GM12875 (cell line): ENCODE measurements around the gene KRT3.

ENCODE experiments used
- H3K4me3 ChIP-seq: one replicate; pipeline ENCODE4 v1.5.1; 2011; ENCODE audit warnings: low read depth, low read length, control low read depth
- TF ChIP-seq, protein P1 (sequence below): IDR thresholded peaks from 2 replicates; pipeline ENCODE4 v1.5.1; 2011; ENCODE audit warnings: low read depth, mild to moderate bottlenecking, control low read depth, inconsistent platforms, low read length, moderate library complexity, borderline replicate concordance; ENCODE audit not compliant: insufficient read depth

Gene KRT3

GRCh38 chr12:52817003-52817698, 21.2 kb upstream of the KRT3 start:
- TF ChIP-seq, protein P1, sequence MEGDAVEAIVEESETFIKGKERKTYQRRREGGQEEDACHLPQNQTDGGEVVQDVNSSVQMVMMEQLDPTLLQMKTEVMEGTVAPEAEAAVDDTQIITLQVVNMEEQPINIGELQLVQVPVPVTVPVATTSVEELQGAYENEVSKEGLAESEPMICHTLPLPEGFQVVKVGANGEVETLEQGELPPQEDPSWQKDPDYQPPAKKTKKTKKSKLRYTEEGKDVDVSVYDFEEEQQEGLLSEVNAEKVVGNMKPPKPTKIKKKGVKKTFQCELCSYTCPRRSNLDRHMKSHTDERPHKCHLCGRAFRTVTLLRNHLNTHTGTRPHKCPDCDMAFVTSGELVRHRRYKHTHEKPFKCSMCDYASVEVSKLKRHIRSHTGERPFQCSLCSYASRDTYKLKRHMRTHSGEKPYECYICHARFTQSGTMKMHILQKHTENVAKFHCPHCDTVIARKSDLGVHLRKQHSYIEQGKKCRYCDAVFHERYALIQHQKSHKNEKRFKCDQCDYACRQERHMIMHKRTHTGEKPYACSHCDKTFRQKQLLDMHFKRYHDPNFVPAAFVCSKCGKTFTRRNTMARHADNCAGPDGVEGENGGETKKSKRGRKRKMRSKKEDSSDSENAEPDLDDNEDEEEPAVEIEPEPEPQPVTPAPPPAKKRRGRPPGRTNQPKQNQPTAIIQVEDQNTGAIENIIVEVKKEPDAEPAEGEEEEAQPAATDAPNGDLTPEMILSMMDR: no peak

GRCh38 chr12:52815676-52816588, 20.0 kb upstream of the KRT3 start:
- TF ChIP-seq, protein P1: no peak
- no peak overlapping the region for H3K4me3 ChIP-seq

More at GRCh38 chr12:52817003-52817698, 21.2 kb upstream of the KRT3 start:
- H3K4me3 ChIP-seq: no peak overlapping the region

GRCh38 chr12:52815161-52815560, 19.2 kb upstream of the KRT3 start:
- H3K4me3 ChIP-seq: no peak overlapping the region
- TF ChIP-seq, protein P1: no peak

- TF ChIP-seq, protein P1: no peak
- no peak overlapping the region for H3K4me3 ChIP-seq
These were observed 18.8 kb upstream of the KRT3 start for GRCh38 chr12:52814710-52815155.

DNA sequence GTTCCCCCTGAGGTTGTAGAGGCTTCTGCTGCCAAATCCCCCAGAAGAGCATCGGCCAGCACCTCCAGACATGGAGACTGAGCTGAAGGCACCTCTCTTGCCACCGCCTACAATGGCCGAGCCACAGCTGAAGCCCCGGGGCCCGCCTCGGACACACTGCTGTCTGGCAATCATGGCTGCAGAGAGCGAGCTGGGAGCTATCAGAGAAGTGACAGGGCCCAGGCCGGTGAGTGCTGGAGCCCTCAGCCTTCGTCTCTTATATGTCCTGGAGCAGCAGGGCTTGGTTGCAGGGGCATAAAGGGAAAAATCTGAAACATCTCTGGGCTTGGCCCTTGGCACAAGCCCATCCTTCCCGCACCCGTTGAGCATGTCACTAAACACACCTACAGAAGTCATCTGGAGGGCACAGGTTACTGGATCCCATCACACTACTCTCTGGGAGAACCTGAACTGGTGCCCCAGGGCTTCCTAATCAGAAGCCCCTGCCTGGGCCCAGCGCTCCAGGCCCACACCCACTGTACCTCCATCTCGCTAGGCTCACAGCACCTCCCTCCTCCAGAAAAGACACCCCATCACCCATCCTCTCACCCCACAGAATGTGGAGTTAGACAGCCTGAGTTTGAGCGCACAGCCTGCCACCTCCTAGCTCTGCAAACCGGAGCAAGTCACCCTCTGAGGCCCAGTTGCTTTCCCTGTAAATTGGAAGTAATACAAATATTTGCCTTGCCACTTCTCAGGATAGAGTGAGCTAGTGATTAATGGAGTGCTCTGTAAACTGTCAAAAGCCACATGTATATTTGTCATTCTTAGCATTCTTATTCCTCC, 18.2 kb upstream of the KRT3 start, which contains the start of gene KRT4:
TSS of gene KRT4 (minus strand) at position 232 of the 825 bp plus-strand sequence. CDS start at position 174, 58 bp downstream.
- TF ChIP-seq, protein P1: no peak
- no peak within 1 kb of the TSS for H3K4me3 ChIP-seq

- H3K4me3 ChIP-seq: no peak overlapping the region
- TF ChIP-seq, protein P1: no peak
These were observed 17.4 kb upstream of the KRT3 start for GRCh38 chr12:52813203-52813819.
